HL-60/S4 (cell line): ENCODE results near the gene LTB4R2.
"Not testable (repeated sequence)": the region's sequence is repeated elsewhere in the genome, so short reads cannot be mapped to it uniquely, and the experiment has no call there.

Experiments used
- in situ Hi-C: fragments of 300-500 bp; cut with MboI; formaldehyde crosslinking; loops from 2 replicates; pipeline ENCODE4 v1.14.3; 2022; ENCODE audit warnings: low sequenced_read_pairs

LTB4R2 gene

GRCh38 chr14:24335461-24336171 is 25.7 kb downstream of the LTB4R2 start:
- in situ Hi-C loops: no loop called here

- in situ Hi-C loops: no loop called here
Observed at GRCh38 chr14:24337144-24337823, 27.3 kb downstream of the LTB4R2 start.

DNA sequence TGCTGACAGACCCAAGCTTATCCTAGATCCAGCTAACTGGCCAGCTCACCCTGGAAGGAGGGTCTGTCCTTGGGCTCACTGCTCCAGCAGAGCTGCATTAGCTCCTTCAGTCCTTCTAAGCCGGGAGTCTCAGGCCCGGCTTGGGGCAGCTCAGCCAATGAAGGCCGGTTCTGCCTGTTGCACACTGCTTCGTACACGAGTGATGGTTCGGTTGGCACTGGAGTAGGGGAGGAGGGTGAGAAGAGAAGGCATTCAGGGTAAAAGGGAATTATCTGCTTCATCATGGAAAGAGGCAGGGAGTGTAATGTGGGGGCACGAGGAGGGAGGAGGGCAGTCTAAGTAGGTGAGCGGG is 27.9 kb downstream of the LTB4R2 start:
- in situ Hi-C loops: no loop called here

GRCh38 chr14:24338843-24339242 is 28.9 kb downstream of the LTB4R2 start:
- in situ Hi-C loops: no loop called here

GRCh38 chr14:24339284-24340151 is 29.6 kb downstream of the LTB4R2 start, which contains the start of gene RIPK3:
Gene RIPK3, minus strand, starts transcription at chr14:24339991. Its CDS starts 165 bp downstream, at chr14:24339826.
- in situ Hi-C loops: no loop called here

DNA sequence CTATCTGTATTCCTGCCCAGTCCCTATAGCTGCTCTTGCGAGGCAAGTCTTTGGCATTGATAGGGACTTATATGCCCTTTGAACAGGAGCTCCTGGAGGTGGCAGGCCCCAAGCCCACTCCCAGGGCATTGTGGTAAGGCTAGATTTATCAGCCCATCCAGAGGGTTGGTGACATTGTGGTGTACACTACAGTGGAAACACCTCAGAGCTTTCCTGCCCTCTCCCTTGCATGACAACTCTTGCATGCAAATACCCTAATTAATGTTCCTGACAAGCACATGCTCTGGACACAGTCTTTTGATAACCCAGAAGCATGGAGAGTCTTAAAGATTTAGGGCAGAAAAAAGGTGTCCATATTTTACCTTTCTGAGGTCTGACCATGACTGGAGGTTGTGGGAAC is 30.7 kb downstream of the LTB4R2 start:
- in situ Hi-C loops: no loop called here

- in situ Hi-C loops: no loop called here
Observed at GRCh38 chr14:24342889-24343288, 32.9 kb downstream of the LTB4R2 start.

DNA sequence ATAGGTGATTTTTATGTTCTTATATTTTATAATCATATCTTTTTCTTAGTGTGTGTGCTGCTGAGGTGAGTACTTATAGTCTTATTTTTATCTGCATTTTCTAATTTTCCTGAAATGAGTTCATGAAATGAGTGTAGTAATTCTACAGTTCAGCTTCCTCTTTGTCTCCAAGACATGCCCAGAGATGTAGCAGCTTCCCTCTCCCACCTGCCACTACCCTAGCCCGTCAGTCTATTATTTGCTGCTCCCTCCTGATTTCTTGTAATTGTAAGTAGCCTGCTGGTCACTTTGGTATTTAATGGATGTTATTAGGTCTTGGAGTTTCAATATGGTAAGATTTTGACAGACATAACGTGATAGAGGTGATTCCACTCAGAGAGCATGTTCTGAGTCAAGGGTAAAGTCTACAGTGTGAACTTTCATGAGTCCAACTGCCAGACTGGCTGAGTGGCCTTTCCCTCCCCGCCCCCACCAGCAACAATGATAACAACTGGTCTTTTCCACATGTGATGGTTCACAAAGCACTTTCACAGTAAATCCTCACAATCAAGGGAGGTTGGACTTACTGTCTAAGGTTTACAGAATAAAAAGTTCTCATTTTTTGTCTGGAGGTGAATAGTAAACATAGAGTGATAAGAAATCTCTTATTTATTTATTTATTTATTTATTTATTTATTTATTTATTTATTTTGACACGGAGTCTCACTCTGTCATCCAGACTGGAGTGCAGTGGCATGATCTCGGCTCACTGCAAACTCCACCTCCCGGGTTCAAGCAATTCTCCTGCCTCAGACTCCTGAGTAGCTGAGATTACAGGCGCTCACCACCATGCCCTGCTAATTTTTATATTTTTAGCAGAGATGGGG is 34.1 kb downstream of the LTB4R2 start:
- in situ Hi-C loops: no loop called here

DNA sequence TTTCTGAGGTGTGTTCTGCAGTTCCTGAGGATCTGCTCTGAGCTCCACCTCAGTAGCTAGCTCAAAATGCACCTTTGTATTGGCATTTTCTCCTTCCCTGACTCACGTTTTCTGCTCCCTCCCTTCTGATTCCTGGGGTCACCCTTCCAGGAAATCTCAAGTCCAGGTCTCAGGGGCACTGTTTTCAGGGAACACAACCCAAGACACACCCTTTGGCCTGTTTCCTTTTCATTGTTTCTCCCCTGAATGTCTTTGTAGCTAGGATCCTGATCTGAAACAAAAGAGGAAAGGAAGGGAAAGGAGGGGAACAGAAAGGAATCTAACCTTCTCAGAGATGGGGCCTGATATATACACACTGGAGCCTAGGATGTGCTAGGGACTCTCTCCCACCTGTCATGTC is 37.2 kb downstream of the LTB4R2 start:
- in situ Hi-C loops: no loop called here

DNA sequence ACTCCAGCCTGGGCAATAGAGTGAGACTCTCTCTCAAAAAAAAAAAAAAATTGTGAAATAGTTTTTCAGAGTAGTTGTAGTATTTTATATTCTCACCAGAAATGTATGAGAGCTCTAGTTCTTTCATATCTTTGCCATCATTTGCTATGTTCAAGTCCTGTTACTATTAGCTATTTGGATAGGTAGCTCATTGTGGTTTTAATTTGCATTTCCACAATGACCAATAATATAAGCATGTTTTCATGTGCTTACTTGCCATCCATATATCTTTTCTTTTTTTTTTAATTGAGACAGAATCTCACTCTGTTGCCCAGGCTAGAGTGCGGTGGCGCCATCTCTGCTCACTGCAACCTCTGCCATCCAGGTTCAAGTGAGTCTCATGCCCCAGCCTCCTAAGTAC is 38.2 kb downstream of the LTB4R2 start:
- in situ Hi-C loops: no loop called here

GRCh38 chr14:24349742-24350141 is 39.8 kb downstream of the LTB4R2 start:
- in situ Hi-C loops: no loop called here

GRCh38 chr14:24351517-24351916 is 41.6 kb downstream of the LTB4R2 start:
- in situ Hi-C loops: no loop called here

DNA sequence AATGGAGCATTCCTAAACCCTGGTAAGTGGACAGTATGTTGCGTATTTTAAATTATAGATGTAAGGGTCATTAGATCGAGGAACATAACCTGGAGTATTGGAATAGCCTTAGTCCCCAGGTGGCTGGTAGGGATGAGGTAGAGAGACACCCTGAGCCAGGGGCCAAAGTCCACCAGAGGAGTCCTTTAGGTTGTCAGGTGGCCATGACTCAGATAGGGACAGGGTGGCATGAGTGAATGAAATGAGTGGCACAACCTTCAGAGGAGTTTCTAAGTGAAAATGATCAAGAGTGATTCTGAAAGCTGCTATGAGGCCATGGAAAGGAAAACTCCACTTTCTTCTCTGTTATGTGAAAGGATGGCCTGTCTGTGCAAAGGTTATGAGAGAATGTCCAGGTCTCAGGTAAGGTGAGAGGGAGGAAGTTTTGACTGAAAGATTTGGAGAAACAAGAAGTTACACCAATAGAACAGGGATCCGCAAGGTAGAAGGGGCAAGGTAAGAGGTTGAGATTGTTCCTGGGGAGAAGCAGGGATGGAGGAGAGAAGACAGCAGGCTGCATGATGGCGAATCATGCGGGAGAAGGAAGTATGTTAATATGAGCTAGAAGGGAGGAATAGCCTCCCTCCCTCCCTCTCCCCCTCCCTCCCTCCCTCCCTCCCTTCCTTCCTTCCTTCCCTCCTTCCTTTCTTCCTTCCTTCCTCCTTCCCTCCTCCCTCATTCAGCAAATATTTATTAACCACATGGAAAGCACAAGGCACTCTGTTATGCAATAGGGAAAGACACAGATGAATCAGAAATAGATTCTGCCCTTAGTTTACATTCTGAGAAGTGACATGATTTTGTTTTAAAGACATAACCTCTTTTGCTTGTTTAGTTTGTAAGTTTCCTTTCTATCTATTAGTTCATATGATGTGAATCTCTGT is 43.9 kb downstream of the LTB4R2 start:
- in situ Hi-C loops: no loop called here

DNA sequence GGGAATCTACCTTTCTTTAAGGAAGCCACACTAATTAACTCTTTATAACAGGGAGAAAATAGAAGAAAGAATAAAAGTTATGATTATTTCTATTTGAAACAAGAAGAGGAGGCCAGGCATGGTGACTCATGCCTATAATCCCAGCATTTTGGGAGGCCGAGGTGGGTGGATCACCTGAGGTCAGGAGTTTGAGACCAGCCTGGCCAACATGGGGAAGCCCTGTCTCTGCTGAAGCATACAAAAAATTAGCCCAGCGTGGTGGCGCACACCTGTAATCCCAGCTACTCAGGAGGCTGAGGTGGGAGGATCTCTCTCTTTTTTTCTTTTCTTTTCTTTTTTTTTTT is 44.5 kb downstream of the LTB4R2 start:
- in situ Hi-C loops: not testable (repeated sequence)

DNA sequence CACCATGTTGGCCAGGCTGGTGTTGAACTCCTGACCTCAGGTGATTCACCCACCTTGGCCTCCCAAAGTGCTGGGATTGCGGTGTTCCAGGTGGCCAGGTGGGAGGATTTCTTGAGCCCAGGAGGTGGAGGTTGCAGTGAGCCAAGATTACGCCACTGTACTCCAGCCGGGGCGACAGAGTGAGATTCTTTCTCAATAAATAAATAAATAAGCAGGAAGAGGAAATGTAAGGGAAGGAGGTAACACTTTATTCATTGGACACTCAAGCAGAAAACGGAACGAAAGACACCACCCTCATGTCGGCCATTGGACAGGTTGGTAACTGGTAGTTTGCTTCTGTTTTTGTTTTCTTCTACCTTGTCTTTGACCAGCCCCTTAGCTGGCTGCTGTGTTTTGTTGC is 45.1 kb downstream of the LTB4R2 start:
- in situ Hi-C loops: no loop called here

DNA sequence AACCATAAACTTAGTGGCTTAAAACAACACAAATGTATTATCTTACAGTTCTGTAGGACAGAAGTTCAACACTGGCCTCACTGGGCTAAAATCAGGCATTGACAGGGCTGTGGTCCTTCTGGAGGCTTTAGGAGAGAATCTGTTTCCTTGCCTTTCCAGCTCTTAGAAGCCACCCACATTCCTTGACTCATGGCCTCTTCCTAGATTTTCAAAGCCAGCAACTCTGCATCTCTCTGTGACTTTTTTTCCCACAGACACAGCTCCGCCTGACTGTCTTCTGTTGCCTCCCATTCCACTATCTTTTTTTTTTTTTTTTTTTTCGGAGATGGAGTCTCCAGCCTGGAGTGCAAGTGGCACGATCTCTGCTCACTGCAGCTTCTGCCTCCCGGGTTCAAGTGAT is 46.3 kb downstream of the LTB4R2 start:
- in situ Hi-C loops: no loop called here

- in situ Hi-C loops: no loop called here
Observed at GRCh38 chr14:24360281-24360680, 50.3 kb downstream of the LTB4R2 start.

GRCh38 chr14:24361326-24361725 is 51.4 kb downstream of the LTB4R2 start:
- in situ Hi-C loops: no loop called here
